ENCODE results near the gene ADAT3.
A peak's percentile ranks its signal among the peaks of the same experiment; 100 is the strongest.
"Not testable (repeated sequence)": the region's sequence is repeated elsewhere in the genome, so short reads cannot be mapped to it uniquely, and the experiment has no call there.

The ADAT3 gene

GRCh38 chr19:1866693-1867348 lies 38.4 kb upstream of the ADAT3 start:
- Histone ChIP-seq H3K4me1 (ENCODE audit: control insufficient read depth in 5 of 5, insufficient read depth in 5 of 5, low read length in 5 of 5) (peaks cover 0 to 22% (median 19%) of the 10 kb centered on the region in 5 donors), H3K27ac (ENCODE audit: low read depth, low read length) (no peak overlapping the region), H3K9me3 (ENCODE audit: control insufficient read depth in 5 of 5, low read length in 5 of 5) (no peaks in the 10 kb centered on the region), H3K27me3 (ENCODE audit: control insufficient read depth in 5 of 5, insufficient read depth in 4 of 5, low read length in 5 of 5) (no peaks in the 10 kb centered on the region), H3K9ac (ENCODE audit: low read length in 5 of 5) (no peak overlapping the region), H3K36me3 (ENCODE audit: control insufficient read depth in 5 of 5, insufficient read depth in 5 of 5, low read length in 5 of 5) (peaks cover 0 to 12% (median 5%) of the 10 kb centered on the region in 5 donors), H3K4me3 (ENCODE audit: low read depth in 1 of 5, low read length in 5 of 5) (no peak overlapping the region)

GRCh38 chr19:1867349-1867724 lies 37.9 kb upstream of the ADAT3 start:
- Histone ChIP-seq H3K27me3 (ENCODE audit: control insufficient read depth in 5 of 5, insufficient read depth in 4 of 5, low read length in 5 of 5) (no peaks in the 10 kb centered on the region), H3K4me3 (ENCODE audit: low read depth in 1 of 5, low read length in 5 of 5) (no peak overlapping the region), H3K4me1 (ENCODE audit: control insufficient read depth in 5 of 5, insufficient read depth in 5 of 5, low read length in 5 of 5) (peaks cover 0 to 18% (median 15%) of the 10 kb centered on the region in 5 donors), H3K9ac (ENCODE audit: low read length in 5 of 5) (no peak overlapping the region), H3K36me3 (ENCODE audit: control insufficient read depth in 5 of 5, insufficient read depth in 5 of 5, low read length in 5 of 5) (peaks cover 0 to 14% (median 5%) of the 10 kb centered on the region in 5 donors), H3K27ac (ENCODE audit: low read depth, low read length) (no peak overlapping the region), H3K9me3 (ENCODE audit: control insufficient read depth in 5 of 5, low read length in 5 of 5) (no peaks in the 10 kb centered on the region)

- peaks cover 5 to 32% (median 30%) of the 10 kb centered on the region in 5 donors for H3K4me1 ChIP-seq (ENCODE audit: control insufficient read depth in 5 of 5, insufficient read depth in 5 of 5, low read length in 5 of 5)
- no peak overlapping the region for H3K27ac ChIP-seq (ENCODE audit: low read depth, low read length)
- no peaks in the 10 kb centered on the region for H3K9me3 ChIP-seq (ENCODE audit: control insufficient read depth in 5 of 5, low read length in 5 of 5)
- peaks cover 0 to 16% (median 5%) of the 10 kb centered on the region in 5 donors for H3K36me3 ChIP-seq (ENCODE audit: control insufficient read depth in 5 of 5, insufficient read depth in 5 of 5, low read length in 5 of 5)
- H3K9ac ChIP-seq (ENCODE audit: low read length in 5 of 5) = no peak overlapping the region
- no peaks in the 10 kb centered on the region for H3K27me3 ChIP-seq (ENCODE audit: control insufficient read depth in 5 of 5, insufficient read depth in 4 of 5, low read length in 5 of 5)
- H3K4me3 ChIP-seq (ENCODE audit: low read depth in 1 of 5, low read length in 5 of 5) = no peak overlapping the region
These were observed 36.2 kb upstream of the ADAT3 start for GRCh38 chr19:1868971-1869370.

- H3K36me3 ChIP-seq (ENCODE audit: control insufficient read depth in 5 of 5, insufficient read depth in 5 of 5, low read length in 5 of 5) = peaks cover 0 to 16% (median 5%) of the 10 kb centered on the region in 5 donors
- no peak overlapping the region for H3K9ac ChIP-seq (ENCODE audit: low read length in 5 of 5)
- peaks cover 7 to 40% (median 37%) of the 10 kb centered on the region in 5 donors for H3K4me1 ChIP-seq (ENCODE audit: control insufficient read depth in 5 of 5, insufficient read depth in 5 of 5, low read length in 5 of 5)
- H3K4me3 ChIP-seq (ENCODE audit: low read depth in 1 of 5, low read length in 5 of 5) = no peak overlapping the region
- H3K27ac ChIP-seq (ENCODE audit: low read depth, low read length) = no peak overlapping the region
- H3K27me3 ChIP-seq (ENCODE audit: control insufficient read depth in 5 of 5, insufficient read depth in 4 of 5, low read length in 5 of 5) = no peaks in the 10 kb centered on the region
- H3K9me3 ChIP-seq (ENCODE audit: control insufficient read depth in 5 of 5, low read length in 5 of 5) = no peaks in the 10 kb centered on the region
These were observed 34.0 kb upstream of the ADAT3 start for GRCh38 chr19:1871140-1871597.

GRCh38 chr19:1871630-1872029 lies 33.6 kb upstream of the ADAT3 start:
- H3K9me3 ChIP-seq (ENCODE audit: control insufficient read depth in 5 of 5, low read length in 5 of 5) = no peaks in the 10 kb centered on the region
- H3K27ac ChIP-seq (ENCODE audit: low read depth, low read length) = no peak overlapping the region
- peaks cover 7 to 45% (median 42%) of the 10 kb centered on the region in 5 donors for H3K4me1 ChIP-seq (ENCODE audit: control insufficient read depth in 5 of 5, insufficient read depth in 5 of 5, low read length in 5 of 5)
- no peaks in the 10 kb centered on the region for H3K27me3 ChIP-seq (ENCODE audit: control insufficient read depth in 5 of 5, insufficient read depth in 4 of 5, low read length in 5 of 5)
- H3K4me3 ChIP-seq (ENCODE audit: low read depth in 1 of 5, low read length in 5 of 5) = no peak overlapping the region
- H3K9ac ChIP-seq (ENCODE audit: low read length in 5 of 5) = no peak overlapping the region
- H3K36me3 ChIP-seq (ENCODE audit: control insufficient read depth in 5 of 5, insufficient read depth in 5 of 5, low read length in 5 of 5) = peaks cover 0 to 16% (median 5%) of the 10 kb centered on the region in 5 donors

- Histone ChIP-seq H3K4me1 (ENCODE audit: control insufficient read depth in 5 of 5, insufficient read depth in 5 of 5, low read length in 5 of 5) (peaks cover 7 to 46% (median 43%) of the 10 kb centered on the region in 5 donors), H3K36me3 (ENCODE audit: control insufficient read depth in 5 of 5, insufficient read depth in 5 of 5, low read length in 5 of 5) (peaks cover 0 to 16% (median 5%) of the 10 kb centered on the region in 5 donors), H3K9me3 (ENCODE audit: control insufficient read depth in 5 of 5, low read length in 5 of 5) (no peaks in the 10 kb centered on the region), H3K4me3 (ENCODE audit: low read depth in 1 of 5, low read length in 5 of 5) (peak overlapping the region in 3 of 5 donors; percentile 42 to 96 (median 49)), H3K27ac (ENCODE audit: low read depth, low read length) (peak overlapping the region; percentile 86), H3K27me3 (ENCODE audit: control insufficient read depth in 5 of 5, insufficient read depth in 4 of 5, low read length in 5 of 5) (no peaks in the 10 kb centered on the region), H3K9ac (ENCODE audit: low read length in 5 of 5) (peak overlapping the region in 4 of 5 donors; percentile 4 to 68 (median 30))
These were observed 32.2 kb upstream of the ADAT3 start for GRCh38 chr19:1872807-1873523.

- H3K27ac ChIP-seq (ENCODE audit: low read depth, low read length) = peak overlapping the region; percentile 86
- H3K27me3 ChIP-seq (ENCODE audit: control insufficient read depth in 5 of 5, insufficient read depth in 4 of 5, low read length in 5 of 5) = no peaks in the 10 kb centered on the region
- no peaks in the 10 kb centered on the region for H3K9me3 ChIP-seq (ENCODE audit: control insufficient read depth in 5 of 5, low read length in 5 of 5)
- H3K4me3 ChIP-seq (ENCODE audit: low read depth in 1 of 5, low read length in 5 of 5) = peak overlapping the region in 3 of 5 donors; percentile 42 to 96 (median 90)
- peaks cover 7 to 46% (median 43%) of the 10 kb centered on the region in 5 donors for H3K4me1 ChIP-seq (ENCODE audit: control insufficient read depth in 5 of 5, insufficient read depth in 5 of 5, low read length in 5 of 5)
- H3K36me3 ChIP-seq (ENCODE audit: control insufficient read depth in 5 of 5, insufficient read depth in 5 of 5, low read length in 5 of 5) = peaks cover 0 to 16% (median 5%) of the 10 kb centered on the region in 5 donors
- peak overlapping the region in 3 of 5 donors; percentile 8 to 68 (median 53) for H3K9ac ChIP-seq (ENCODE audit: low read length in 5 of 5)
These were observed 31.4 kb upstream of the ADAT3 start for GRCh38 chr19:1873524-1874473.

GRCh38 chr19:1874554-1875185 lies 30.5 kb upstream of the ADAT3 start:
- Histone ChIP-seq H3K36me3 (ENCODE audit: control insufficient read depth in 5 of 5, insufficient read depth in 5 of 5, low read length in 5 of 5) (peaks cover 0 to 18% (median 5%) of the 10 kb centered on the region in 5 donors), H3K27ac (ENCODE audit: low read depth, low read length) (peak overlapping the region; percentile 86), H3K9me3 (ENCODE audit: control insufficient read depth in 5 of 5, low read length in 5 of 5) (no peaks in the 10 kb centered on the region), H3K9ac (ENCODE audit: low read length in 5 of 5) (peak overlapping the region in 3 of 5 donors; percentile 88 to 94 (median 93)), H3K4me3 (ENCODE audit: low read depth in 1 of 5, low read length in 5 of 5) (peak overlapping the region; percentile 77 to 96 (median 90)), H3K4me1 (ENCODE audit: control insufficient read depth in 5 of 5, insufficient read depth in 5 of 5, low read length in 5 of 5) (peaks cover 7 to 45% (median 42%) of the 10 kb centered on the region in 5 donors), H3K27me3 (ENCODE audit: control insufficient read depth in 5 of 5, insufficient read depth in 4 of 5, low read length in 5 of 5) (no peaks in the 10 kb centered on the region)

- H3K9ac ChIP-seq (ENCODE audit: low read length in 5 of 5) = peak overlapping the region in 4 of 5 donors; percentile 84 to 94 (median 90)
- H3K36me3 ChIP-seq (ENCODE audit: control insufficient read depth in 5 of 5, insufficient read depth in 5 of 5, low read length in 5 of 5) = peaks cover 0 to 20% (median 8%) of the 10 kb centered on the region in 5 donors
- H3K4me1 ChIP-seq (ENCODE audit: control insufficient read depth in 5 of 5, insufficient read depth in 5 of 5, low read length in 5 of 5) = peaks cover 7 to 48% (median 43%) of the 10 kb centered on the region in 5 donors
- H3K27ac ChIP-seq (ENCODE audit: low read depth, low read length) = peak overlapping the region; percentile 86
- not testable (repeated sequence) for H3K9me3 ChIP-seq (ENCODE audit: control insufficient read depth in 5 of 5, low read length in 5 of 5); H3K27me3 ChIP-seq (ENCODE audit: control insufficient read depth in 5 of 5, insufficient read depth in 4 of 5, low read length in 5 of 5)
- peak overlapping the region; percentile 77 to 96 (median 90) for H3K4me3 ChIP-seq (ENCODE audit: low read depth in 1 of 5, low read length in 5 of 5)
These were observed 29.9 kb upstream of the ADAT3 start for GRCh38 chr19:1875265-1875645.
